HG03460 (cell line): ENCODE data around the gene SDCBP2.
"Not testable (repeated sequence)": the region's sequence is repeated elsewhere in the genome, so short reads cannot be mapped to it uniquely, and the experiment has no call there.

ENCODE experiments used
- ATAC-seq: cut with Tn5 transposase; IDR thresholded peaks from one replicate; pipeline ENCODE4 v1.9.1; 2021; ENCODE audit not compliant: unreplicated experiment

SDCBP2 gene

GRCh38 chr20:1360094-1360846 is 31.3 kb upstream of the SDCBP2 start:
- ATAC-seq, result no peak

- ATAC-seq, result no peak
These were observed 29.2 kb upstream of the SDCBP2 start for GRCh38 chr20:1357921-1358671.

GRCh38 chr20:1353956-1354355 is 25.0 kb upstream of the SDCBP2 start:
- ATAC-seq, result no peak

GRCh38 chr20:1346315-1346969 is 17.5 kb upstream of the SDCBP2 start:
- ATAC-seq, result no peak

- ATAC-seq, result no peak
These were observed 16.8 kb upstream of the SDCBP2 start for GRCh38 chr20:1345756-1346093.

- no peak for ATAC-seq
These were observed 16.3 kb upstream of the SDCBP2 start for GRCh38 chr20:1345030-1345755.

DNA sequence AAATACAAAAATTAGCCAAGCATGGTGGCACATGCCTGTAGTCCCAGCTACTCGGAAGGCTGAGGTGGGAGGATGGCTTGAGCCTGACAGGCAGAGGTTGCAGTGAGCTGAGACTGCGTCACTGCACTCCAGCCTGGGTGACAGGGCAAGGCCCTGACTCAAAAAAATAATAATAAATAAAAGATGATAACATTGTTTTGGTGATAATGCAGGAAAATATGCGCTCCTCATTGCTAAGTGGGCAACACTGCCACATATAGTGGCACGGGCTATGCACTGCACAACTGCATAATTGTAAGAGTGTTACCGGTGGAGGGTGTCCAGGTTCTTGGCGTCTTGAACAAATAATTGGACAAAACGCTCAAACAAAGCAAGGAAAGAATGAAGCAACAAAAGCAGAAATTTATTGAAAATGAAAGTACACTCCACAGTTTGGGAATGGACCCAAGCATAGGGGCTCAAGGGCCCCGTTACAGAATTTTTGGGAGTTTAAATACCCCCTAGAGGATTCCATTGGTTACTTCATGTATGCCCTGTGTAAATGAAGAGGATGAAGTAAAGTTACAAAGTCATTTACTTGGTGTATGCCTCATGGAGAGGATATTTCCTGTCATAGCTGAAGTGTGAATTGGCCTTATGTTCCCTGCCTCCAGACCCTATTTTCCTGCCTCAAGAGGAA is 14.6 kb upstream of the SDCBP2 start:
- ATAC-seq, result not testable (repeated sequence)

DNA sequence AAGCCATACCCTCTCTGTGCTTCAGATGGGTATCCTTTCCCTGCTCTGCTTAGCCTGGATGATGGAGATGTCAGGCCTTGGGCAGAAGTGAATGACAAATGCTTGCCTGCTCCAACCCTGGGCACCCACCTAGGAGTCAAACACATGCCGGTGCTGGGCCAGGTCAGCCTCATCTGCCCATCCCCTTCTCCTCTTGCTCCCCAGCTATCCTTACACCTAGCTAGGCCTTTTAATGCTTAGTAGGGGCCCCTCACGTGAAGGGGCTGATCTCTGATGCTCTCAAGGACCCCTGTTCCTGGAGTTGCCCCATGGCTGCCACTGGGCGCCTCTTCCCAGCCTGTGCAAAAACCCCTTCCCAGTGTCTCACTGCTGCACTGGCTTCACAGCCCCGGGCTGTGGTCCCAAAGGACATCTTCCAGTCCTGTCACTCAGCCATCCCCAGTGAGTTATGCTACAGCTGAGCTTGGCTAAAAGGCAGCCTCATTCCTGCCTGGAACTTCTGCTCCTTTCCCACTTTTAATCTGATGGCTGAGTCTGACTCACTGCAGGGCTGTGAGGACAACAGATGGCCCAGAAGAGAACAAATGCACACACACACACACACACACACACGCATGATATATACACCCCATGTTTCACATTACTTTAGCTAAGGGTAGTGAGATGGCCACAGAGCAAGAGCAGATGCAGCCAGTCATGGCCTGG is 12.8 kb upstream of the SDCBP2 start:
- ATAC-seq, result no peak

GRCh38 chr20:1338801-1339200 is 9.9 kb upstream of the SDCBP2 start:
- ATAC-seq, result no peak

GRCh38 chr20:1338096-1338495 is 9.2 kb upstream of the SDCBP2 start:
- no peak for ATAC-seq

- ATAC-seq, result no peak
These were observed 8.5 kb upstream of the SDCBP2 start for GRCh38 chr20:1337441-1337840.

- no peak for ATAC-seq
These were observed 7.9 kb upstream of the SDCBP2 start for GRCh38 chr20:1336699-1337367.

DNA sequence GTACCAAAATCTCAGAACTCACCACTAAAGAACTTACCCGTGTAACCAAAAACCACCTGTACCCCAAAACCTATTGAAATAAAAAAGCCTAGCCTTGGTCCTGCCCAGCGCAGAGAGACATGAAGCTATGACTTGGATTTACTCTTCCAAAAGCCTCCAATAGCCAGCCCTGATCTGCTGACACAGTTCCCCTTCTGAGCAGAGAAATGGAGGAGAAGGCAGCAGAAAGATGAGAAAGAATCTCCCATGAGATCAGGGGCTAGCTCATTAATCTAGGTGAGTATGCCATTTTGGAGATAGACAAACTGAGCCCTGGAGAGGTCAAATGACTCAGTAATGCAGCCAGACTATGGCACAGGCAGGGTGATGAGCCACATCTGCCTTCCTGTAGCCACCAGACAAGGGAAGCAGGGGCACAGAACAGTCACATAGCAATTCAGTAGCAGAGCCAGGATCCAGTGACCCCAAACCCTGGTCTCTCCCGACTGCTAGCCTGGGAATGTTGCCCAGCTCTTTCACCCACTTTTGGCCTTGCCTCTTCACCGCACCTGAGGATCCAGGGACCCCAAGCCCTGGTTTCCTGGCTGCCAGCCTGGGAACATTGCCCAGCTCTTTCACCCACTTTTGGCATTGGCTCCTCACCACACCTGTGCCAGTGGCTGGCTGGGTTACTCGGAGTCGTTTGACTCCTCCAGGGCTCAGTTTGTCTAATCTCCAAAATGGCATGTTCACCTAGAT is 7.2 kb upstream of the SDCBP2 start:
- ATAC-seq, result no peak

GRCh38 chr20:1334761-1335160 is 5.8 kb upstream of the SDCBP2 start:
- no peak for ATAC-seq

DNA sequence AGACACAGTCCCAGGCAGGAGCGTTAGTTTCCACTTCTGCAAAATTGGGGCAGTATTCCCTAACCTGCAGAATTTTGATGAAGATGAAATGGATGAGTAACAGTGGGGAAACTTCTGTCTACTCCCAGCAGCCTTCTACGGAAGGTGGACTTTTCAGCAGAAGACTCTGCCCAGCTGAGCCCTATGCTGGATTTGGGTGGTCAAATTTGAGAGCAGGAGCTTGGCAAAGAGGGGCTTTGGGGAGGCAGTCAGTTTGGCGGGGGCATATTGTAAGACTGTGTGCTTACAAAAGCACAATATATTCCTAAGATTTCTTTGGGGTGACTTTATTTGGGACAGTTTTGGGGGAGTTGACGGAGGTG is 5.4 kb upstream of the SDCBP2 start:
- no peak for ATAC-seq

GRCh38 chr20:1333462-1334369 is 4.8 kb upstream of the SDCBP2 start:
- no peak for ATAC-seq

DNA sequence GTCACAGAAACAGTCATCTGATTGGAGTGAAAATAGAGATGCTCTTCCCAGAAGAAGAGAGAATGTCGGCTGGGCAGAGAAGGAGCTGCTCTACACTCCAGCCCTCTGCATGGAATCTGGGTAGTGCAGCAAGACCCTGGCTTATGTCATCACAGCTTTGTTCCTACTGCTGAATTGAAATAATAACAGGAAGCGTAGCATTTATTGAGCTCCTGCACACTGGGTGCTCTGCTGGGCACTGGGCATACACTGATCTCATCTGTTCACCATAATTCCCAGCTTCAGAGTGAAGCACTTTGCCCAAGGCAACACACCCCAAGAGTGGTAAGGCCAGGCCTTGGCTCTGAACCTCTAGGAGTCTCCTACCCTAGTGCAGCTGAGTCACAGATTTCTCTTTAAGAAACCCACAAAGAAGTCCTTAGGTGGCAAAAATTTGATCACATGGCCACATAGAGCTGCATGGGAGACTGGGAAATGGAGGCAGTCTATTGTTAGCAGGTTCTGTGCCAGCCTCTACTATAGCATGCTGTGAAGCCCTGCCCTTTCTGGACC is 3.9 kb upstream of the SDCBP2 start:
- ATAC-seq, result no peak
